Neutrophil (primary cell): ENCODE data around the gene IL1RAPL2.

Source experiments
- H3K27ac ChIP-seq: fragments of 200-600 bp; sonication (generic); 2 replicates; pipeline ENCODE4 v1.5.1; 2016; ENCODE audit warnings: mild to moderate bottlenecking, moderate library complexity
- H3K27me3 ChIP-seq: fragments of 200-600 bp; sonication (generic); 2 replicates; pipeline ENCODE4 v1.6.0; 2016; ENCODE audit warnings: mild to moderate bottlenecking
- H3K36me3 ChIP-seq: fragments of 200-600 bp; sonication (generic); 2 replicates; pipeline ENCODE4 v1.5.1; 2017
- H3K4me1 ChIP-seq, 2 experiments: fragments of 200-600 bp in 1 of 2; sonication (generic) in 1 of 2; 1 replicate in 1 of 2; 2 replicates in 1 of 2; pipeline versions ENCODE4 v1.5.1 to v1.6.1; 2013 to 2016; ENCODE audit warnings: low read depth in 1 of 2, low read length in 1 of 2, mild to moderate bottlenecking in 1 of 2, moderate library complexity in 1 of 2; ENCODE audit not compliant: control insufficient read depth in 1 of 2, insufficient read depth in 1 of 2
- H3K4me3 ChIP-seq, 2 experiments: fragments of 200-600 bp in 1 of 2; sonication (generic) in 1 of 2; 1 replicate in 1 of 2; 2 replicates in 1 of 2; pipeline ENCODE4 v1.5.1; 2013 to 2016; ENCODE audit warnings: low read depth in 1 of 2, low read length in 1 of 2, mild to moderate bottlenecking in 1 of 2, moderate library complexity in 1 of 2
- H3K9me3 ChIP-seq: fragments of 200-600 bp; sonication (generic); 2 replicates; pipeline ENCODE4 v1.5.1; 2016
- TF ChIP-seq, protein P1 (sequence below): fragments of 200-600 bp; sonication (generic); IDR thresholded peaks from 2 replicates; pipeline ENCODE4 v1.5.1; 2016; ENCODE audit warnings: antibody characterized with exemption

IL1RAPL2 gene

DNA sequence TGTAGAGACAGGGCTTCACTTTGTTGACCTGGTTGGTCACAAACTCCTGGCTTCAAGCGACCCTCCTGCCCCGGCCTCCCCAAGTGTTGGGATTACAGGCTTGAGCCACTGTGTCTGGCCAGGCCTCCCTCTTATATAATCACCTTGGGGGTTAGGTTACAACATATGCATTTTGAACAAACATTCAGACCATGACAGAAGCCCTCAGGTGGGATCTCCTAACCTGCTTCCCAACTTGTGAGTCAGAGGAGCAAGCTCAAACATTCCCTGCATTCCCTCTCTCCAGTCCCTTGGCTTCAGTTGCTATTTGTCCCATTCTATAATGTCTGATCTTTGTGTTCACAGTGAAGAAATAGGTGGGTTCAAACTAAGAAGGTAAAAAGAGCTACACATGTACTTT is 1179.9 kb downstream of the IL1RAPL2 start:
- no peak overlapping the region for H3K4me3 ChIP-seq
- H3K36me3 ChIP-seq: no peaks in the 10 kb centered on the region
- no peaks in the 10 kb centered on the region for H3K4me1 ChIP-seq
- H3K9me3 ChIP-seq: no peaks in the 10 kb centered on the region
- H3K27me3 ChIP-seq: no peaks in the 10 kb centered on the region
- no peak overlapping the region for H3K27ac ChIP-seq
- TF ChIP-seq, protein P1, sequence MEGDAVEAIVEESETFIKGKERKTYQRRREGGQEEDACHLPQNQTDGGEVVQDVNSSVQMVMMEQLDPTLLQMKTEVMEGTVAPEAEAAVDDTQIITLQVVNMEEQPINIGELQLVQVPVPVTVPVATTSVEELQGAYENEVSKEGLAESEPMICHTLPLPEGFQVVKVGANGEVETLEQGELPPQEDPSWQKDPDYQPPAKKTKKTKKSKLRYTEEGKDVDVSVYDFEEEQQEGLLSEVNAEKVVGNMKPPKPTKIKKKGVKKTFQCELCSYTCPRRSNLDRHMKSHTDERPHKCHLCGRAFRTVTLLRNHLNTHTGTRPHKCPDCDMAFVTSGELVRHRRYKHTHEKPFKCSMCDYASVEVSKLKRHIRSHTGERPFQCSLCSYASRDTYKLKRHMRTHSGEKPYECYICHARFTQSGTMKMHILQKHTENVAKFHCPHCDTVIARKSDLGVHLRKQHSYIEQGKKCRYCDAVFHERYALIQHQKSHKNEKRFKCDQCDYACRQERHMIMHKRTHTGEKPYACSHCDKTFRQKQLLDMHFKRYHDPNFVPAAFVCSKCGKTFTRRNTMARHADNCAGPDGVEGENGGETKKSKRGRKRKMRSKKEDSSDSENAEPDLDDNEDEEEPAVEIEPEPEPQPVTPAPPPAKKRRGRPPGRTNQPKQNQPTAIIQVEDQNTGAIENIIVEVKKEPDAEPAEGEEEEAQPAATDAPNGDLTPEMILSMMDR: no peak

- Histone ChIP-seq H3K4me3 (no peak overlapping the region), H3K4me1 (no peaks in the 10 kb centered on the region), H3K9me3 (no peaks in the 10 kb centered on the region), H3K27me3 (no peaks in the 10 kb centered on the region), H3K36me3 (no peaks in the 10 kb centered on the region), H3K27ac (no peak overlapping the region)
- TF ChIP-seq, protein P1: no peak
These were observed 1186.4 kb downstream of the IL1RAPL2 start for GRCh38 chrX:105752338-105752956.

DNA sequence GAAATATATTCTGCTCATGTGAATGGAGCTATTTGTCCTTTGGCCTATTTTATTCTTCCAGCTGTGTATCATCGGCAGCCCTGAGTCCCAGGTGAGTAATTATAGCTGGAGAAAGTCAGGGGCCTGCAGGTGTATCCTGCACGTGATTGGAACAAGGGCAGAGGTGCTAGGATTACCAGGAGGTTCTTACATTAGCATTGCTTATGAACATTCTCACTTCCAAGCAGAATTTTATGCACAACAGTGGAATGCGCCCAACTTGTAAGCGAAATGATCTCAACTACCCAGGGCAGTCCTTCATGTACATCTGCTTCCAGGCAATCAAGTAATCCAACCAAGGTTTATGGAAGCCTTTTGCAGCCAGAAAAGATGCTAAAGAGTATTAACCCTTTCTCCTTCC is 1187.4 kb downstream of the IL1RAPL2 start:
- H3K27me3 ChIP-seq: no peaks in the 10 kb centered on the region
- TF ChIP-seq, protein P1: no peak
- no peaks in the 10 kb centered on the region for H3K4me1 ChIP-seq
- no peak overlapping the region for H3K27ac ChIP-seq
- no peaks in the 10 kb centered on the region for H3K36me3 ChIP-seq
- H3K9me3 ChIP-seq: no peaks in the 10 kb centered on the region
- H3K4me3 ChIP-seq: no peak overlapping the region

- H3K4me1 ChIP-seq: no peaks in the 10 kb centered on the region
- H3K9me3 ChIP-seq: no peaks in the 10 kb centered on the region
- no peaks in the 10 kb centered on the region for H3K27me3 ChIP-seq
- no peak overlapping the region for H3K4me3 ChIP-seq
- H3K27ac ChIP-seq: no peak overlapping the region
- TF ChIP-seq, protein P1: no peak
- H3K36me3 ChIP-seq: no peaks in the 10 kb centered on the region
These were observed 1188.4 kb downstream of the IL1RAPL2 start for GRCh38 chrX:105754286-105754964.

- no peaks in the 10 kb centered on the region for H3K36me3 ChIP-seq
- H3K27me3 ChIP-seq: no peaks in the 10 kb centered on the region
- no peak overlapping the region for H3K4me3 ChIP-seq
- H3K9me3 ChIP-seq: no peaks in the 10 kb centered on the region
- no peaks in the 10 kb centered on the region for H3K4me1 ChIP-seq
- no peak overlapping the region for H3K27ac ChIP-seq
- TF ChIP-seq, protein P1: no peak
These were observed 1189.1 kb downstream of the IL1RAPL2 start for GRCh38 chrX:105755109-105755508.
